Lower lobe of right lung (tissue), 2 donors: ENCODE data around the gene FECH. TPM values are rescaled to one million over a fixed set of nuclear protein-coding genes. Genes with fewer than 3 reads are reported as not detected.
A peak's percentile ranks its signal among the peaks of the same experiment; 100 is the strongest.

Experiments
- ATAC-seq, 2 donors: fragments of 200-7000 bp; cut with Tn5 transposase; one replicate each; pipeline ENCODE4 v1.9.1; 2020 to 2022; ENCODE audit warnings: mild to moderate bottlenecking in 2 of 2, moderate library complexity in 2 of 2
- DNase-seq: peaks from one replicate; pipeline ENCODE4 v3.0.0-alpha.2; 2020
- H3K27ac ChIP-seq: fragments of 200-600 bp; one replicate; pipeline ENCODE4 v1.8.0; 2022
- H3K27me3 ChIP-seq: fragments of 200-600 bp; one replicate; pipeline ENCODE4 v1.8.0; 2022; ENCODE audit warnings: low read depth
- H3K36me3 ChIP-seq: fragments of 200-600 bp; one replicate; pipeline ENCODE4 v1.8.0; 2022; ENCODE audit warnings: mild to moderate bottlenecking
- H3K4me1 ChIP-seq: fragments of 200-600 bp; one replicate; pipeline ENCODE4 v1.8.0; 2022
- H3K4me3 ChIP-seq: fragments of 200-600 bp; one replicate; pipeline ENCODE4 v1.8.0; 2022; ENCODE audit warnings: mild to moderate bottlenecking
- H3K9me3 ChIP-seq: fragments of 200-600 bp; one replicate; pipeline ENCODE4 v1.8.0; 2022
- CTCF ChIP-seq: fragments of 200-600 bp; IDR thresholded peaks from one replicate; pipeline ENCODE4 v1.8.0; 2022; ENCODE audit warnings: antibody characterized with exemption, mild to moderate bottlenecking
- intact Hi-C: fragments of 100-400 bp; cut with DNase I; formaldehyde crosslinking; loops from one replicate; pipeline ENCODE4 v1.11.0; 2022
- total RNA-seq: library from RNA; stranded (reverse); fragmentation: NEBNext Ultra II Directional; extraction: Animal tissue kit (Norgen Biotek cat#: 25700); gene quantifications from one replicate; pipeline ENCODE4 v1.2.1, GENCODE V29; 2021
- donor health status: DM: no; HTN: yes; CAD: no; lungs with severe emphysema.

FECH gene
- total RNA-seq, 1 donor from 2014 or later, result 25.7 TPM

- H3K36me3 ChIP-seq, result peaks cover 83% of the 10 kb centered on the region
- H3K9me3 ChIP-seq, result no peaks in the 10 kb centered on the region
- H3K27ac ChIP-seq, result no peak overlapping the region
- DNase-seq (no peak), ATAC-seq (peak in 1 of 2 donors; percentile 38)
- H3K4me3 ChIP-seq, result no peak overlapping the region
- TF ChIP-seq CTCF, result no peak
- no peaks in the 10 kb centered on the region for H3K27me3 ChIP-seq
- intact Hi-C loops, result no loop called here
- H3K4me1 ChIP-seq, result no peaks in the 10 kb centered on the region
Observed at GRCh38 chr18:57555134-57555533, 31.4 kb downstream of the FECH start.

- DNase-seq (no peak), ATAC-seq (no peak)
- no peaks in the 10 kb centered on the region for H3K4me1 ChIP-seq
- H3K4me3 ChIP-seq, result no peak overlapping the region
- H3K27me3 ChIP-seq, result no peaks in the 10 kb centered on the region
- peaks cover 46% of the 10 kb centered on the region for H3K36me3 ChIP-seq
- TF ChIP-seq CTCF, result no peak
- no peak overlapping the region for H3K27ac ChIP-seq
- intact Hi-C loops, result no loop called here
- H3K9me3 ChIP-seq, result no peaks in the 10 kb centered on the region
Observed at GRCh38 chr18:57550510-57550909, 36.0 kb downstream of the FECH start.

GRCh38 chr18:57547260-57547659 lies 39.2 kb downstream of the FECH start:
- intact Hi-C loops, result no loop called here
- no peak overlapping the region for H3K4me3 ChIP-seq
- ATAC-seq (no peak), DNase-seq (no peak)
- no peaks in the 10 kb centered on the region for H3K27me3 ChIP-seq
- H3K9me3 ChIP-seq, result no peaks in the 10 kb centered on the region
- H3K36me3 ChIP-seq, result peaks cover 24% of the 10 kb centered on the region
- no peaks in the 10 kb centered on the region for H3K4me1 ChIP-seq
- TF ChIP-seq CTCF, result no peak
- no peak overlapping the region for H3K27ac ChIP-seq

GRCh38 chr18:57544936-57545660 lies 41.4 kb downstream of the FECH start:
- H3K4me1 ChIP-seq, result no peaks in the 10 kb centered on the region
- no peak overlapping the region for H3K4me3 ChIP-seq
- no peaks in the 10 kb centered on the region for H3K9me3 ChIP-seq
- H3K27ac ChIP-seq, result no peak overlapping the region
- H3K36me3 ChIP-seq, result peaks cover 7% of the 10 kb centered on the region
- H3K27me3 ChIP-seq, result no peaks in the 10 kb centered on the region
- ATAC-seq (no peak), DNase-seq (no peak)
- intact Hi-C loops, result no loop called here
- TF ChIP-seq CTCF, result no peak

GRCh38 chr18:57543560-57543959 lies 42.9 kb downstream of the FECH start:
- H3K36me3 ChIP-seq, result no peaks in the 10 kb centered on the region
- H3K4me1 ChIP-seq, result no peaks in the 10 kb centered on the region
- intact Hi-C loops, result no loop called here
- no peak overlapping the region for H3K27ac ChIP-seq
- no peak for TF ChIP-seq CTCF
- no peak for DNase-seq
- H3K9me3 ChIP-seq, result no peaks in the 10 kb centered on the region
- no peaks in the 10 kb centered on the region for H3K27me3 ChIP-seq
- H3K4me3 ChIP-seq, result no peak overlapping the region
- ATAC-seq, result no peak
